ENCODE results near the gene ISG20L2. TPM values are rescaled to one million over a fixed set of nuclear protein-coding genes. Genes with fewer than 3 reads are reported as not detected.

Gene ISG20L2
- total and polyA plus RNA-seq, 5 donors from 2014 or later = 15.8 to 76.7 (median 17.7) TPM

DNA sequence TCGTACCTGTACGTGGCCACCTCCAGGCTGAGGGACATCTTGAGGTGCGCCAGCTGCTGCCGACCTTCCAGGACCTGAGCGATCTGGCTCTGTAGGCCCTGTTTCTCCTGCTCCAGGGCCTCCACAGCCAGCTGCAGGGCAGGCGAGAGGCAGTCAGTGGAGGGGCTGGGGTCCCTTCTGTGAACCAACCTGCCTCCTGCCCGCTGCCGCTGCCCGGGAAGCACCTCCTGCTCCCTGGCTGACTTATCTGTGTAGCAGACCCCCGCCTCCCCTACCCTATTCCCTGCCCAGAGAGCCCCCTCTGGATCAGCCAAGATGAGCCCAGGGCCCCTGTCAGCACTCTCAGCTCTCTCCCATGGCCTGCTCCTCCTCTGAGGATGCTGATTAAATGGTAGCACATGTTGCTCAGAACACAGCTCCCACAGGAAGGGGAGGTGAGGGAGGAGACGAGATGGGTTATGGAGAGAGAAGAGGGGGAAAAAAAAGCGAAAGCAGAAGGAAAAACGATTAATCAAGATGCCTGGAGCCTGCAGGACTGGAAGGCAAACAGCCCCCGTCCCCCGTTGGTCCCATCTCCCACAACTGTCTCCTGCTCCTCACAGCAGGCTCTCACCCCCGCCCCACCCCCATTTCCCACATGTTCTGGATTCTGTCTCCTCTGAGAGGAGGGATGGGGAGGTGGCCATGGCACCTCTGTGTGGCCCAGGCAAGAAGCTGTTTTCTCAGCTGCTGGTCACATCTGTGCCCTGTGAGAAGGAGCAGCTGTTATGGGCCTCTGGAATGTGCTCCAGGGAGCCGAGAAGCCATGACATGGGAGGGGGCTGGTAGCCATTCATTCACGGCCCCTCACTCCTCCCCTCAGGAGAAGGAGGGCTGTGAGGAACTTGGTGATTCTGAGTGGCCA is 53.1 kb downstream of the ISG20L2 start:
- Mint-ChIP-seq H3K4me1 (peaks cover 7 to 17% (median 8%) of the 10 kb centered on the region in 4 donors), H3K36me3 (no peaks in the 10 kb centered on the region), H3K27ac (no peak overlapping the region), H3K9me3 (no peaks in the 10 kb centered on the region), H3K27me3 (peaks cover 78% of the 10 kb centered on the region), H3K4me3 (no peak overlapping the region)
- ATAC-seq (ENCODE audit: low read depth in 2 of 2) (no peak), DNase-seq (no peak)
- Histone ChIP-seq H3K9me3 (ENCODE audit: control insufficient read depth in 2 of 2, low read length in 2 of 2) (no peaks in the 10 kb centered on the region), H3K4me3 (ENCODE audit: low read depth, low read length) (no peak overlapping the region), H3K27me3 (ENCODE audit: control insufficient read depth, insufficient read depth, low read length) (peaks cover 25% of the 10 kb centered on the region), H3K27ac (ENCODE audit: insufficient read depth, low read length, poor library complexity, severe bottlenecking) (no peak overlapping the region), H3K36me3 (ENCODE audit: control insufficient read depth, insufficient read depth, low read length) (no peaks in the 10 kb centered on the region), H3K4me1 (ENCODE audit: control insufficient read depth, insufficient read depth, low read length, poor library complexity, severe bottlenecking) (peaks cover 10% of the 10 kb centered on the region)

DNA sequence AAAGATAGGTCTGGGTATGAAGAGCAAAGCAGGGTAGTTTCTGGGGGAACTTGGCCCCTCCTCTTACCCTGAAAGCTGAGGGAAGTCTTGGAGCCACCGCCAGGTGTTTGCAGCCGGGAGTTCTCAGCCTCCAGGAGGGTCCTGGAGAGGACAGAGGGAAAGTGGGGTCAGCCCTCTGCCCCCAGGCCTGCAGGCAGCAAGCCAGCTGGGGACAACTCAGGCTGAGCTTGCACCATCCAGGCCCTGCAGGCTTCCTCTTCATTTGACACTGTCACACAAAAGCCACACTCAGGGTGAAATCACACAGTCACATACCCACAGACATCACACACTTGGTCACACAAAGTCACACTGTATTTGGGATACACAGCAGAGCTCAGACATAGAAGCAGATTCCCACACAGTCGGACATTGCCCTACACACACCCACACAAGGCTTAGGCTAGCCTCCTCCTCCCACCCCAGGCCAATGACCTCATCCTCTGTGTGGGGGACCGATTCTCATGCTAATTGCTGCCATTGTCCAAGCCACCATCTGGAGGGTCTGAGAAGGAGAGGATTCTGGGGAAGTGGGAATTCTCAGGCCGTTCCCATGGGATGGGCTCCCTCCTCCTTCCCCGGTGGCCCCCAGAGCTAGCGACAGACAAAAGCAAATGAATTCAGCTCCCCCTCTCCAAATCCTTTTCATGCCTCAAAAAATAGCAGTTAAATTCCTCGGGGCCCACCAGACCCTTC is 55.0 kb downstream of the ISG20L2 start:
- no peak overlapping the region for H3K4me3 ChIP-seq (ENCODE audit: low read depth, low read length)
- peaks cover 62% of the 10 kb centered on the region for H3K27me3 Mint-ChIP-seq
- H3K9me3 Mint-ChIP-seq = no peaks in the 10 kb centered on the region
- H3K36me3 Mint-ChIP-seq = no peaks in the 10 kb centered on the region
- no peak for DNase-seq
- no peaks in the 10 kb centered on the region for H3K9me3 ChIP-seq (ENCODE audit: control insufficient read depth in 2 of 2, low read length in 2 of 2)
- no peak overlapping the region for H3K27ac Mint-ChIP-seq
- H3K4me1 ChIP-seq (ENCODE audit: control insufficient read depth, insufficient read depth, low read length, poor library complexity, severe bottlenecking) = peaks cover 10% of the 10 kb centered on the region
- peaks cover 11% of the 10 kb centered on the region for H3K27me3 ChIP-seq (ENCODE audit: control insufficient read depth, insufficient read depth, low read length)
- H3K4me3 Mint-ChIP-seq = no peak overlapping the region
- no peak for ATAC-seq (ENCODE audit: low read depth in 2 of 2)
- H3K36me3 ChIP-seq (ENCODE audit: control insufficient read depth, insufficient read depth, low read length) = no peaks in the 10 kb centered on the region
- no peak overlapping the region for H3K27ac ChIP-seq (ENCODE audit: insufficient read depth, low read length, poor library complexity, severe bottlenecking)
- H3K4me1 Mint-ChIP-seq = peaks cover 7 to 18% (median 8%) of the 10 kb centered on the region in 4 donors

Other genes with a start within 250 kb of the ISG20L2 start
- 186 TPM for gene MEF2D, start 228.0 kb downstream of the ISG20L2 start, total RNA-seq
- gene MEF2D, start 228.0 kb downstream of the ISG20L2 start, polyA plus RNA-seq = 10 to 100 TPM in 1 of 4 donors, 1 to 10 TPM in 3; 4.6 to 11.5 (median 6.4) TPM
- gene IQGAP3, start 156.2 kb downstream of the ISG20L2 start, total RNA-seq = 0.10 TPM
- gene IQGAP3, start 156.2 kb downstream of the ISG20L2 start, polyA plus RNA-seq = under 1 TPM; 0.05 to 0.98 (median 0.41) TPM
- 2.3 TPM for gene TTC24, start 149.0 kb downstream of the ISG20L2 start, total RNA-seq
- under 1 TPM in 3 of 4 donors, not detected in 1; 0.34 to 0.65 (median 0.35) TPM for gene TTC24, start 149.0 kb downstream of the ISG20L2 start, polyA plus RNA-seq
- 29.2 TPM for gene NAXE, start 137.0 kb downstream of the ISG20L2 start, total RNA-seq
- gene NAXE, start 137.0 kb downstream of the ISG20L2 start, polyA plus RNA-seq = 100 to 1,000 TPM in 1 of 4 donors, 10 to 100 TPM in 3; 87.3 to 102 (median 92.2) TPM
- gene GPATCH4, start 127.3 kb downstream of the ISG20L2 start, total RNA-seq = 27.5 TPM
- 10 to 100 TPM; 20.2 to 34.6 (median 27.6) TPM for gene GPATCH4, start 127.3 kb downstream of the ISG20L2 start, polyA plus RNA-seq
- gene HAPLN2, start 109.4 kb downstream of the ISG20L2 start, total RNA-seq = not detected
- gene HAPLN2, start 109.4 kb downstream of the ISG20L2 start, polyA plus RNA-seq = not detected
- gene BCAN, start 86.6 kb downstream of the ISG20L2 start, total RNA-seq = not detected
- not detected for gene BCAN, start 86.6 kb downstream of the ISG20L2 start, polyA plus RNA-seq
- gene NES, start 51.4 kb downstream of the ISG20L2 start, total RNA-seq = 0.10 TPM
- not detected for gene NES, start 51.4 kb downstream of the ISG20L2 start, polyA plus RNA-seq
- 5.1 TPM for gene CRABP2, start 23.2 kb downstream of the ISG20L2 start, total RNA-seq
- gene CRABP2, start 23.2 kb downstream of the ISG20L2 start, polyA plus RNA-seq = not detected
- 19.0 TPM for gene METTL25B, start 297 bp downstream of the ISG20L2 start, total RNA-seq
- gene METTL25B, start 297 bp downstream of the ISG20L2 start, polyA plus RNA-seq = 1 to 10 TPM; 4.3 to 8.7 (median 7.2) TPM
- 18.2 TPM for gene MRPL24, start 12.3 kb upstream of the ISG20L2 start, total RNA-seq
- gene MRPL24, start 12.3 kb upstream of the ISG20L2 start, polyA plus RNA-seq = 10 to 100 TPM; 72.5 to 86.4 (median 79.3) TPM
- 87.6 TPM for gene HDGF, start 22.9 kb upstream of the ISG20L2 start, total RNA-seq
- gene HDGF, start 22.9 kb upstream of the ISG20L2 start, polyA plus RNA-seq = 10 to 100 TPM; 26.9 to 50.2 (median 36.7) TPM
- gene PRCC, start 38.8 kb upstream of the ISG20L2 start, total RNA-seq = 67.8 TPM
- 10 to 100 TPM; 35.5 to 43.3 (median 36.4) TPM for gene PRCC, start 38.8 kb upstream of the ISG20L2 start, polyA plus RNA-seq
- gene SH2D2A, start 88.1 kb upstream of the ISG20L2 start, total RNA-seq = 158 TPM
- gene SH2D2A, start 88.1 kb upstream of the ISG20L2 start, polyA plus RNA-seq = 10 to 100 TPM; 27.3 to 36.4 (median 31.2) TPM
- 0.07 TPM for gene INSRR, start 130.4 kb upstream of the ISG20L2 start, total RNA-seq
- gene INSRR, start 130.4 kb upstream of the ISG20L2 start, polyA plus RNA-seq = not detected
- gene NTRK1, start 132.1 kb upstream of the ISG20L2 start, total RNA-seq = 0.91 TPM
- under 1 TPM in 3 of 4 donors, not detected in 1; 0.06 to 0.44 (median 0.10) TPM for gene NTRK1, start 132.1 kb upstream of the ISG20L2 start, polyA plus RNA-seq
- gene PEAR1, start 165.0 kb upstream of the ISG20L2 start, total RNA-seq = 1.3 TPM
- gene PEAR1, start 165.0 kb upstream of the ISG20L2 start, polyA plus RNA-seq = not detected
- not detected for gene LRRC71, start 191.9 kb upstream of the ISG20L2 start, total RNA-seq
- gene LRRC71, start 191.9 kb upstream of the ISG20L2 start, polyA plus RNA-seq = not detected

All from CD4-positive, CD25-positive, alpha-beta regulatory T cell (primary cell).